ENCODE results near the gene KCNMB3.
A peak's percentile ranks its signal among the peaks of the same experiment; 100 is the strongest.
"Not testable (repeated sequence)": the region's sequence is repeated elsewhere in the genome, so short reads cannot be mapped to it uniquely, and the experiment has no call there.

KCNMB3 gene

DNA sequence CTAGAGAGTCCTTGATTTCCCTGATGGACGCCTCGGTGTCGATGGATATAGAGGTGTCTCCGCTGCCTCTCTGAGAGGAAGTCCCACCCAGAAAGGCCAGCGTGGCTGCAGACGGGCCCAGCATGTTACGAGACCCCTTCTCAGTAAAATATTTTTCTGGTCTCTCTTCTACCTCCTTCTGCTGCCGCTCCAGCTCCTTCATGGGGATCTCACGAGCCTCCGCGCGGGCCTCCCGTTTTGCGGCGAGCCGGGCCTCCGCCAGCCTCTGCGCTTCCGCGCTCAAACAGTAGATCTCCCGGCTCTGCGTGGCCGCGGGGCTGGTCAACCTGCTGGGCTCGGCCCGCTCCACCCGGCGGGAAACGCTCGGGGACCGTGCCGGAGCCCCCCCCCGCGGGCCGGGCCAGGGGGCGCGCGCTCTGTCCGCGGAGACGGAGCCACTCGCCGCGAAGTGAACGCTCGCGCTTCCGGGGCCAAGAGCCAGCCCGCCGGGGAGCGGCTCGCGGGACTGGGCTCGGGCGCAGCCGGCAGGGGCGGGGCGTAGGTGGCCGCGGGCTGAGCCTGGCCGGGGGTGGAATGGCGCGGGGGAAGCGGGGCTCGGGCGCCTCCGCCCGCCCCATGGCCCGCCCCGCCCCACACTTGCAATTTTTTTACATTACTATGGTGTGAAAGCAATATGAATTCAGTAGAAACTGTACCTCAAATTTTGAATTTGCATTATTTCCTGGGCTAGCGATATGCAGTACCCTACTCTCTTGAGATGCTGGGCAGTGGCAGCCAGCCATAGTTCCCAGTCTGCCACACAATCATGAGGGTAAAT, 10.2 kb upstream of the KCNMB3 start:
- ChIA-PET CTCF (interaction anchor here (0.6 to 1.1 kb wide), 4 partner anchors 27 to 156 kb away, joined by 3 to 4 read pairs (median 4); no protein-coding TSS in a partner anchor), POLR2A (interaction anchor here (0.8 kb wide), 1 partner anchor 113 kb away, joined by 3 read pairs; the partner anchor contains the start of gene PIK3CA)
- peak overlapping the region; percentile 59 for H3K4me3 ChIP-seq (ENCODE audit: low read depth, low read length)
- no peak for DNase-seq (ENCODE audit: low read depth, low spot score)
- TF ChIP-seq CTCF (IDR thresholded peaks at IDR 0.05; ENCODE audit: insufficient read depth, low read length, missing control alignments): no peak

DNA sequence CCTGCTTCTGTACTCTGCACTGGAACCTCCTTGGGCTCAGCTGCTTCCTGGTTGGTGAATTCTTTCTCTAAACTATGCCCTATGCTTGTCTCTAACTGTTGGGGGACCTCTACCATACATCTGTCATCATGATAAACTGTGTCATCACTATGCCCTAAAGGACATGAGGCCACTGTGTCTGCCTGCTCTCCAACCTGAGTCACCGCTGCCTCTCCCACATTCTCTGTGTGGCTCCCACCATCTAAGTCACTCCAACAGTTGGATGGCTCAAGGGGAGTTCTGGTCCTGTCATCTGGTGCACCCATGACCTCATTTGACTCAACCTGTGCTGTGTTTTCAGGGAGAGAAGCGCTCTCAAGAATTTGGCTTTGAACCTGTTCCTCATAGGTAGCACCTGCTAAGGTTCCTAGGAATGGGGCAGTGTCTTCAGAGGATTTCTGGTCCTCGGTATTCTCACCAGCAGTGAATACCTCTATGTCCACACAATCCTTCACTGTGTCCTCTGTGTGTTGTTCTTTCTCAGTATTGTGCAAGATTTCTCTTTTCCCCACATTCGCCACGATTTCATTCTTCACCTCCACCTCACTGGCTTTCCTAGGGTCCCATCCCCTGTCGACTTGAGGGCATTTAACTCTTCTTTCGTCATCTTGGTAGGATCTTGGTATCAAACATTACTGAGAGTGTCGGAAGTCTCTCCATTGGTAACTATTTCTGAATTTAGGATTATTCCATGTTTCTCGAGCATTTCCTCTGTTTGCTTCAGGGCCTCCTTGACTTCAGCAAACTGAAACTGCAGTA, 9.2 kb upstream of the KCNMB3 start:
- POLR2A ChIA-PET: not testable (repeated sequence)
- CTCF ChIA-PET: interaction anchor here (0.6 kb wide), 1 partner anchor 26 kb away, joined by 3 read pairs; no protein-coding TSS in a partner anchor

GRCh38 chr3:179258820-179259219, 7.9 kb upstream of the KCNMB3 start:
- no peak for TF ChIP-seq CTCF (IDR thresholded peaks at IDR 0.05; ENCODE audit: insufficient read depth, low read length, missing control alignments)
- no peak for DNase-seq (ENCODE audit: low read depth, low spot score)
- POLR2A ChIA-PET: no interaction called here
- H3K4me3 ChIP-seq (ENCODE audit: low read depth, low read length): no peak overlapping the region
- CTCF ChIA-PET: no interaction called here

More for the DNA sequence above, 9.2 kb upstream of the KCNMB3 start:
- not testable (repeated sequence) for DNase-seq (ENCODE audit: low read depth, low spot score); H3K4me3 ChIP-seq (ENCODE audit: low read depth, low read length)

DNA sequence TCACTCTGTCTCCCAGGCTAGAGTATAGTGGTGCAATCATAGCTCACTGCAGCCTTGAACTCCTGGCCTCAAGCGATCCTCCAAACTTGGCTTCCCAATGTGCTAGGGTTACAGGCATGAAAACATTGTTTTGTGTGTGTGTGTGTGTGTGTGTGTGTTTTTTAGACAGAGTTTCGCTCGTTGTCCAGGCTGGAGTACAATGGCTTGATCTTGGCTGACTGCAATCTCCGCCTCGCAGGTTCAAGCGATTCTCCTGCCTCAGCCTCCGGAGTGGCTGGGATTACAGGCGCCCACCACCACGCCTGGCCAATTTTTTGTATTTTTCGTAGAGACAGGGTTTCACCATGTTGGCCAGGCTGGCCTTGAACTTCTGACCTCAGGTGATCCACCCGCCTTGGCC, 6.8 kb upstream of the KCNMB3 start:
- POLR2A ChIA-PET; H3K4me3 ChIP-seq (ENCODE audit: low read depth, low read length); DNase-seq (ENCODE audit: low read depth, low spot score): not testable (repeated sequence)
- CTCF ChIA-PET: interaction anchor here (0.9 to 1.2 kb wide), 2 partner anchors 15 to 21 kb away, joined by 3 read pairs; no protein-coding TSS in a partner anchor

GRCh38 chr3:179256813-179257212, 5.9 kb upstream of the KCNMB3 start:
- no peak for DNase-seq (ENCODE audit: low read depth, low spot score)
- ChIA-PET POLR2A (no interaction called here), CTCF (interaction anchor here (0.9 to 1.2 kb wide), 2 partner anchors 16 to 20 kb away, joined by 3 read pairs; no protein-coding TSS in a partner anchor)
- H3K4me3 ChIP-seq (ENCODE audit: low read depth, low read length): no peak overlapping the region
- no peak for TF ChIP-seq CTCF (IDR thresholded peaks at IDR 0.05; ENCODE audit: insufficient read depth, low read length, missing control alignments)

GRCh38 chr3:179247289-179248015, 3.5 kb downstream of the KCNMB3 start:
- no peak for TF ChIP-seq CTCF (IDR thresholded peaks at IDR 0.05; ENCODE audit: insufficient read depth, low read length, missing control alignments)
- no peak for DNase-seq (ENCODE audit: low read depth, low spot score)
- ChIA-PET POLR2A (no interaction called here), CTCF (no interaction called here)
- H3K4me3 ChIP-seq (ENCODE audit: low read depth, low read length): no peak overlapping the region

GRCh38 chr3:179244878-179245277, 6.0 kb downstream of the KCNMB3 start:
- ChIA-PET CTCF (no interaction called here), POLR2A (no interaction called here)
- no peak for TF ChIP-seq CTCF (IDR thresholded peaks at IDR 0.05; ENCODE audit: insufficient read depth, low read length, missing control alignments)
- DNase-seq (ENCODE audit: low read depth, low spot score): peak; percentile 44
- H3K4me3 ChIP-seq (ENCODE audit: low read depth, low read length): no peak overlapping the region

GRCh38 chr3:179242859-179243258, 8.1 kb downstream of the KCNMB3 start:
- CTCF ChIA-PET; POLR2A ChIA-PET; DNase-seq (ENCODE audit: low read depth, low spot score); H3K4me3 ChIP-seq (ENCODE audit: low read depth, low read length): not testable (repeated sequence)

DNA sequence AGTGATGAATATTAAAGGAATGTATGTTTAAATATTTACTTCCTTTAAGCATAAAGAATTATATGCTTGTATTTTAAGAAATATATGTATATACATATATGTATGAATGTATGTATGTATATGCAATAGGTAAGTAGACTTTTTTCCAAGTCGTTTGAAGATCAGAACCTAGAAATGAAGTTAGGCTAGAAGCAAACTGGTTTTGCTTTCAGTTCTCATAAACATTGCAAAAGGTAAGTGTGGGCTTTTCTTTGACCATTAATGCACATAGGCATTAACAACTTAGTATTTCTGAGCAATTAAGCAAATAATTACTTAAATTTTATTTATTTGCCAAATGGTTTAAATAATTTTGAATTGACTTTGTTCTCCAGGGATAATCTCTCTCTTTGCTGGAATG, 10.6 kb downstream of the KCNMB3 start:
- POLR2A ChIA-PET; H3K4me3 ChIP-seq (ENCODE audit: low read depth, low read length); DNase-seq (ENCODE audit: low read depth, low spot score); CTCF ChIA-PET: not testable (repeated sequence)

All from AG04449 (cell line).